Spleen (tissue), 11 donors: ENCODE data around the gene OGFR. TPM values are rescaled to one million over a fixed set of nuclear protein-coding genes. Genes with fewer than 3 reads are reported as not detected.

Source experiments
- DNase-seq: peaks from one replicate; pipeline ENCODE4 v3.0.0-alpha.2; 2020
- H3K27ac ChIP-seq, 8 donors: fragments of 200-600 bp; sonication (generic) in 7 of 8; 1 replicate in 4 of 8; 2 replicates in 4 of 8; pipeline versions ENCODE4 v1.5.0 to v1.8.0; 2016 to 2021; ENCODE audit warnings: inconsistent platforms in 4 of 8, mild to moderate bottlenecking in 4 of 8, moderate library complexity in 1 of 8
- H3K27me3 ChIP-seq, 7 donors: fragments of 200-600 bp; sonication (generic) in 6 of 7; replicated peaks in 1 of 7; 1 replicate in 4 of 7; 2 replicates in 3 of 7; pipeline versions ENCODE4 v1.5.0 to v1.8.0; 2016 to 2021; ENCODE audit warnings: inconsistent platforms in 3 of 7, mild to moderate bottlenecking in 1 of 7
- H3K36me3 ChIP-seq, 6 donors: fragments of 200-600 bp; sonication (generic) in 5 of 6; 1 replicate in 4 of 6; 2 replicates in 2 of 6; pipeline versions ENCODE4 v1.5.0 to v1.8.0; 2016 to 2021; ENCODE audit warnings: inconsistent platforms in 2 of 6
- H3K4me1 ChIP-seq, 6 donors: fragments of 200-600 bp; sonication (generic) in 5 of 6; 1 replicate in 3 of 6; 2 replicates in 3 of 6; pipeline versions ENCODE4 v1.5.0 to v1.8.0; 2016 to 2021; ENCODE audit warnings: inconsistent platforms in 3 of 6
- H3K4me3 ChIP-seq, 8 donors: fragments of 200-600 bp; sonication (generic) in 7 of 8; 1 replicate in 4 of 8; 2 replicates in 4 of 8; pipeline versions ENCODE4 v1.5.0 to v1.8.0; 2016 to 2021; ENCODE audit warnings: inconsistent platforms in 4 of 8, mild to moderate bottlenecking in 4 of 8, moderate library complexity in 2 of 8
- H3K9me3 ChIP-seq, 8 donors: fragments of 200-600 bp; sonication (generic) in 7 of 8; 1 replicate in 4 of 8; 2 replicates in 4 of 8; pipeline versions ENCODE4 v1.5.0 to v1.8.0; 2016 to 2021; ENCODE audit warnings: inconsistent platforms in 4 of 8
- POLR2A ChIP-seq, 3 donors: fragments of 450-650 bp; IDR thresholded peaks; one replicate each; pipeline ENCODE4 v1.5.1; 2017; ENCODE audit warnings: antibody characterized with exemption in 3 of 3, mild to moderate bottlenecking in 1 of 3
- POLR2AphosphoS5 ChIP-seq, 3 donors: sonication (generic); formaldehyde crosslinking; IDR thresholded peaks; one replicate each; pipeline ENCODE4 v1.5.1; 2017; ENCODE audit warnings: antibody characterized with exemption in 3 of 3
- WGBS, 5 donors: extraction: QIAGEN DNeasy Blood & Tissue Kit in 3 of 5; methylation state at CpG; one replicate each; pipeline versions ENCODE4 v1.1.5 to v1.1.7; 2013 to 2018; 5-methylcytosine and 5-hydroxymethylcytosine counted together
- intact Hi-C: fragments of 100-400 bp; cut with DNase I; formaldehyde crosslinking; loops from one replicate; pipeline ENCODE4 v1.15.0; 2023; ENCODE audit warnings: low total_unique reads
- polyA plus RNA-seq, 3 donors: library from polyadenylated mRNA; stranded (reverse); fragments of 200-250 nt; gene quantifications; one replicate each; pipeline ENCODE4 v1.2.1, GENCODE V29; 2013
- total RNA-seq, 7 donors: library from RNA; depleted of rRNA in 3 of 7; stranded (reverse); fragments of >200 nt in 3 of 7; fragmentation: NEBNext Ultra II Directional in 4 of 7; extraction: Animal tissue kit (Norgen Biotek cat#: 25700) in 4 of 7; gene quantifications; one replicate each; pipeline versions ENCODE4 v1.1.0 to v1.2.1, GENCODE V29; 2016 to 2021
- TF ChIP-seq, protein P1 (sequence below), 11 experiments: fragments of 200-600 bp in 7 of 11; fragments of 450-650 bp in 4 of 11; sonication (generic) in 4 of 11; IDR thresholded peaks in 8 of 11; conservative IDR thresholded peaks in 3 of 11; 1 replicate in 7 of 11; 2 replicates in 4 of 11; pipeline versions ENCODE4 v1.4.0 to v1.8.0; 2016 to 2021; ENCODE audit warnings: antibody characterized with exemption in 11 of 11, inconsistent platforms in 4 of 11, mild to moderate bottlenecking in 1 of 11
- donor health status: healthy with polysubstance abuse.
- donor health status: DM: no; HTN: no; CAD: no; lungs with moderate emphysema.
- donor health status: DM: no; HTN: no; CAD: no.
- donor health status: Bipolar disorder and iron deficiency.
- donor health status: healthy.
- donor health status: DM: no; HTN: no; CAD: no.
- donor health status: DM: yes; HTN: yes; CAD: no.

The OGFR gene
- total and polyA plus RNA-seq, 10 donors, result 46.0 to 127 (median 78.2) TPM

DNA sequence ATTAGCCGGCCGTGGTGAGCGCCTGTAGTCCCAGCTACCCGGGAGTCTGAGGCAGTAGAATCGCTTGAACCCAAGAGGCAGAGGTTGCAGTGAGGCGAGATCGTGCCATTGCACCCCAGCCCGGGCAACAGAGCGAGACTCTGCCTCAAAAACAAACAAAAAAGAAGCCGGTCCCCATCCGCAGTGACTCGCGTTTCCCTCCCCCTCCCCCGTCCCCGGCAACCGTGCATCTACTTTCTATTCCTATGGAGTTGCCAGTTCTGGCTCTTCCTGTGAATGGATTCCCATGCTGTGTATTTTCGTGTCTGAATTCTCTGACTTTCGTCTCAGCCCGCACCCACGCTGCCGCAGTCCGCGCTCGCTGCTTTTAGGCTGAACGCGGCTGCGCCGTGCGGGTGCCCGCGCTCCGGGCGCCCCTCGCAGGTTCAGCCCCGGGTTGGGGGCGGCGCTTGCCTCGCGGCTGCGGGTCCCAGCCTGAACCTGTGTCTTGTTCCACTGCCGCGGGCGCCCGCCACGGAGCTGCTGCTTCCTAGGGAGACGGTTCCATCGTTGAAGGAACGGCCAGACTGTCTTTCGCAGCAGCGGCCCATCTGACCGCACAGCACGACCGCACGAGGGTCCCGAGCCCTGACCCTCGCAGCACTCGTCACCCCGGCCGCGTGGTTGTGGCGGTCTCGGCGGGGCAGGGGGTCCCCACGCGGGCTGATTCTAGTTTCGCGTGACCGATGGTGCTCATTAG, 9.4 kb upstream of the OGFR start:
- peak overlapping the region; percentile 57 to 98 (median 94) for H3K27ac ChIP-seq
- intact Hi-C loops, result no loop called here
- H3K9me3 ChIP-seq, result no peaks in the 10 kb centered on the region
- H3K36me3 ChIP-seq, result peaks cover 0 to 27% (median 24%) of the 10 kb centered on the region in 6 donors
- WGBS, 5 donors, result 0 to 1% (median 1%) methylated on average over 48 to 68 of the region's 68 CpGs
- peak overlapping the region; percentile 47 to 73 (median 64) for H3K4me3 ChIP-seq
- H3K27me3 ChIP-seq, result no peaks in the 10 kb centered on the region
- peaks cover 5 to 70% (median 46%) of the 10 kb centered on the region in 6 donors for H3K4me1 ChIP-seq
- peak; percentile 93 for DNase-seq
- no peak for TF ChIP-seq POLR2A (IDR thresholded peaks at IDR 0.05)
- peak; percentile 44 to 68 (median 62) for TF ChIP-seq POLR2AphosphoS5 (IDR thresholded peaks at IDR 0.05)

DNA sequence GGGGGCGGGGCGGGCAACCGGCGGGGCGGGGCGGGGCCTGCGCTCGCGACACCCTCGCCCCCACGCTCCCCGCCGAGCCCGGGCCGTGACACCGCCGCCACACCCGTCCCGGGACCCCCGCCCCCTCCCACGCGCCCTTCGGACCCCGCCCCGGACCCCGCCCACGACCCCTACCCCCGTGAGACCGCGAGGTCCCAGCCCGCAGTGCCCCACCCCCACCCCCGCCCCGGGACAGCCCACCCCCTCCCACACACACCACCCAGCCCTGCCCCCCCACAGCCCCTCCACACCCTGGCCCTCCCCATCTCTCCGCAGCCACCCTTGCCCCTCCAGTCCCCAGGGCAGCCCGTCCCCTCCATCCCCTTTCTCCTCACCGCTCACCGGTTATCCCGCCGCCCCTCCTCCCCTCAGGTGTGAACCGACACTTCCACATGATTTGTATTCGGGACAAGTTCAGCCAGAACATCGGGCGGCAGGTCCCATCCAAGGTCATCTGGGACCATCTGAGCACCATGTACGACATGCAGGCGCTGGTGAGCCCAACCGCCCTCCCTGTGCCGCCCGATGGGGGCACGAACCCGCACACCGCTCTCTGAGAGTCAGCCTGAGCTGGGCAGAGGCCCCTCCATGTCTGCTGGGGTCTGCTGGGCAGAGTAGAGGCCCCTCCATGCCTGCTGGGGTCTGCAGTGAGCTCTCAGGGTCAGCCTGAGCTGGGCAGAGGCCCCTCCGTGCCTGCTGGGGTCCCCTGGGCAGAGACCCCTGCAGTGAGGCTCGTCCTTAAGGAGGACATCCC, 7.7 kb upstream of the OGFR start:
- Histone ChIP-seq H3K4me3 (peak overlapping the region; percentile 47 to 73 (median 62)), H3K4me1 (peaks cover 5 to 61% (median 38%) of the 10 kb centered on the region in 6 donors), H3K27me3 (no peaks in the 10 kb centered on the region), H3K9me3 (no peaks in the 10 kb centered on the region), H3K36me3 (peaks cover 0 to 40% (median 37%) of the 10 kb centered on the region in 6 donors), H3K27ac (peak overlapping the region; percentile 91 to 98 (median 94))
- 22 to 66% (median 31%) methylated on average over 16 to 52 of the region's 53 CpGs for WGBS, 5 donors
- TF ChIP-seq POLR2AphosphoS5 (IDR thresholded peaks at IDR 0.05), result no peak
- no peak for TF ChIP-seq POLR2A (IDR thresholded peaks at IDR 0.05)
- TF ChIP-seq, protein P1, sequence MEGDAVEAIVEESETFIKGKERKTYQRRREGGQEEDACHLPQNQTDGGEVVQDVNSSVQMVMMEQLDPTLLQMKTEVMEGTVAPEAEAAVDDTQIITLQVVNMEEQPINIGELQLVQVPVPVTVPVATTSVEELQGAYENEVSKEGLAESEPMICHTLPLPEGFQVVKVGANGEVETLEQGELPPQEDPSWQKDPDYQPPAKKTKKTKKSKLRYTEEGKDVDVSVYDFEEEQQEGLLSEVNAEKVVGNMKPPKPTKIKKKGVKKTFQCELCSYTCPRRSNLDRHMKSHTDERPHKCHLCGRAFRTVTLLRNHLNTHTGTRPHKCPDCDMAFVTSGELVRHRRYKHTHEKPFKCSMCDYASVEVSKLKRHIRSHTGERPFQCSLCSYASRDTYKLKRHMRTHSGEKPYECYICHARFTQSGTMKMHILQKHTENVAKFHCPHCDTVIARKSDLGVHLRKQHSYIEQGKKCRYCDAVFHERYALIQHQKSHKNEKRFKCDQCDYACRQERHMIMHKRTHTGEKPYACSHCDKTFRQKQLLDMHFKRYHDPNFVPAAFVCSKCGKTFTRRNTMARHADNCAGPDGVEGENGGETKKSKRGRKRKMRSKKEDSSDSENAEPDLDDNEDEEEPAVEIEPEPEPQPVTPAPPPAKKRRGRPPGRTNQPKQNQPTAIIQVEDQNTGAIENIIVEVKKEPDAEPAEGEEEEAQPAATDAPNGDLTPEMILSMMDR (IDR thresholded peaks at IDR 0.05 in 8 of 11, conservative IDR thresholded peaks at IDR 0.05 in 3 of 11), result no peak
- DNase-seq, result no peak
- intact Hi-C loops, result no loop called here

DNA sequence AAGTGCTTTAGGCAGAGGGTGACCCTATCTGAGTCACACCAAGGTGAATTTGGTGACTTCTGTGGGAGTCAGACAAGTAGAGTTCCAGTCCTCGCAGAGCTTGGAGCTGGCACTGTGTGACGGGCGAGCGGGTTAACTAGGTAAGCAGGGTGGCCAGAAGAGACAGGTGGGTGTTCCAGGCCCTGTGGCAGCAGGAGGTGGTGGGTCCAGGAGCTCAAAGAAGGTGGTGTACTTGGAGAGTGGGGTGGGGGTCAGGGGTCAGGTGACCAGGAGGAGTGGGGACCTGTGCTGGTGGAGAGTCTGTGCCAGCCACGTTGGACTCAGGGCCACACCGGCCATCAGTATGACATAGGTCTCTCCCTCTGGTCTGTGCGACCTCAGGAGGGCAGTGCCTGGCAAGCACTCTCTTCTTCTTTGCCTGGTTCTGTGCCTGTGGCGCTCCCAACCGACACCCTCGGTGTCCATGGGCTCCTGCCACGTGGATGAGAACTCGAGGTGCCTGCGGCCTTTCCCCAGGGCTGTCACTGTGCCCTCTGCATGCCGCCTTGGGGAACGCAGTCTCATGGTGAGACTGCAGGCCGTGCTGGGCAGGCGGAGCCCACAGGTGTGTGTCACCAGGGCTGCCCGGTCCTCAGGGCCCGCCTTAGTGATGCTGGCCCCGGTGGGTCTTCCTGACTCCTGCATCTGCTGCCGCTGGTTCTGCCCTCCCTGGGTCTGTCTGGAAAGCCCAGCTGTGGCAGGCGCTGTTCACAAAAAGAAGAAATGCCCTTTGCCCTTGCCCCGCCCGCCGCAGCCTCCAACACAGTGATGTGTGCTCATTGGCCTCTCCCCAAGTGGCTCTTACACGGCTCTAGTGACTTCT, 6.7 kb upstream of the OGFR start:
- H3K36me3 ChIP-seq, result peaks cover 0 to 40% (median 37%) of the 10 kb centered on the region in 6 donors
- peak overlapping the region in 4 of 8 donors; percentile 20 to 98 (median 93) for H3K27ac ChIP-seq
- H3K9me3 ChIP-seq, result no peaks in the 10 kb centered on the region
- H3K4me1 ChIP-seq, result peaks cover 5 to 62% (median 39%) of the 10 kb centered on the region in 6 donors
- TF ChIP-seq, protein P1 (IDR thresholded peaks at IDR 0.05 in 8 of 11, conservative IDR thresholded peaks at IDR 0.05 in 3 of 11), result no peak
- no peak for TF ChIP-seq POLR2AphosphoS5 (IDR thresholded peaks at IDR 0.05)
- TF ChIP-seq POLR2A (IDR thresholded peaks at IDR 0.05), result no peak
- DNase-seq, result no peak
- H3K27me3 ChIP-seq, result no peaks in the 10 kb centered on the region
- intact Hi-C loops, result no loop called here
- H3K4me3 ChIP-seq, result peak overlapping the region in 3 of 8 donors; percentile 59 to 73 (median 60)
- WGBS, 5 donors, result 88 to 92% (median 90%) methylated on average over 25 to 26 of the region's 26 CpGs

DNA sequence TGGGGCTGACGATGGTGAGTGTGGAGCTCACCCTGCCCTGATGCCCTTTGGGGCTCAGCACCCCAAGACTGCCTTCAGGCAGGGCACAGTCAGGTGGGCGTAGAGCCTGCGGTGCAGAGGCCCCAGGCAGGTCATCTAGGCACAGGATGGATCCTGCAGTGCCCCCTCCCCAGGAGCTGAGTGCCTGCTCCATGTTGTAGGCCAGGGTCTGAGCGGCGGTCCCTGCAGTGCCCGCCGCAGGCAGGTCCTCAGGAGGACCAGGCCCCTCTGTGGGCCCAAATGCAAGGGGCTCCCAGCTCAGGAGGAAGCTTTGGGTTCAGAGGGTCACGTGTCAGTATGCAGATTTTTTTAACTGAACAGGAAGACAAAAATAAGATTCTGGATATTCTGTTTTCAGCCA, 5.6 kb upstream of the OGFR start:
- WGBS, 5 donors, result 88 to 95% (median 93%) methylated on average over 8 of the region's 8 CpGs
- Histone ChIP-seq H3K36me3 (peaks cover 0 to 40% (median 37%) of the 10 kb centered on the region in 6 donors), H3K4me1 (peaks cover 8 to 62% (median 38%) of the 10 kb centered on the region in 6 donors), H3K27me3 (no peaks in the 10 kb centered on the region), H3K4me3 (no peak overlapping the region), H3K9me3 (no peaks in the 10 kb centered on the region), H3K27ac (no peak overlapping the region)
- intact Hi-C loops, result no loop called here
- no peak for TF ChIP-seq POLR2A (IDR thresholded peaks at IDR 0.05)
- TF ChIP-seq, protein P1 (IDR thresholded peaks at IDR 0.05 in 8 of 11, conservative IDR thresholded peaks at IDR 0.05 in 3 of 11), result no peak
- no peak for TF ChIP-seq POLR2AphosphoS5 (IDR thresholded peaks at IDR 0.05)
- DNase-seq, result no peak
